Measurements from ENCODE around the gene VEGFB.
A peak's percentile ranks its signal among the peaks of the same experiment; 100 is the strongest.

The VEGFB gene

DNA sequence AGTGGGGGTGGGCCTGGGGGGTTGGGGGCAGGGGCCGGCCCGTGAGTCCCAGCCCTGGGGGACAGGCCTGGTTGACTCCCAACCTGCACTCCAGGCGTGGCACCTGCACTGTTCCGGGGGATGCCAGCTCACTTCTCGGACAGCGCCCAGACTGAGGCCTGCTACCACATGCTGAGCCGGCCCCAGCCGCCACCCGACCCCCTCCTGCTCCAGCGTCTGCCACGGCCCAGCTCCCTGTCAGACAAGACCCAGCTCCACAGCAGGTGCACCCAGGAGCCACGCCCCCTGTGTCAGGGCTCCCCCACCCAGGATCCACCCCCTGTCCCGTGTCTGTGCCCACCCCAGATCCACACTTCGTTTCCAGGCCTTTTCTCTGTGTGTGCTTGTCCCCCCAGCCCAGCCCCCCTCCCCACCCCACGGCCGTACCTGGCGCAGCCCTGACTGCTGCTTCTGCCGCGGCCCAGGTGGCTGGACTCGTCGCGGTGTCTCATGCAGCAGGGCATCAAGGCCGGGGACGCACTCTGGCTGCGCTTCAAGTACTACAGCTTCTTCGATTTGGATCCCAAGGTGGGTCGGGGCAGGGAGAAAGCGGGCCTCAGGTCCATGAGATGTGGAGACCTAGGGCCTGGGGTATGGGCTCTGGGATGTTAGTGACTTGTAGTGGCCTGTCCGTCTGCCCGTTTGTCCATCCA, 23.1 kb upstream of the VEGFB start:
- DNase-seq: no peak

DNA sequence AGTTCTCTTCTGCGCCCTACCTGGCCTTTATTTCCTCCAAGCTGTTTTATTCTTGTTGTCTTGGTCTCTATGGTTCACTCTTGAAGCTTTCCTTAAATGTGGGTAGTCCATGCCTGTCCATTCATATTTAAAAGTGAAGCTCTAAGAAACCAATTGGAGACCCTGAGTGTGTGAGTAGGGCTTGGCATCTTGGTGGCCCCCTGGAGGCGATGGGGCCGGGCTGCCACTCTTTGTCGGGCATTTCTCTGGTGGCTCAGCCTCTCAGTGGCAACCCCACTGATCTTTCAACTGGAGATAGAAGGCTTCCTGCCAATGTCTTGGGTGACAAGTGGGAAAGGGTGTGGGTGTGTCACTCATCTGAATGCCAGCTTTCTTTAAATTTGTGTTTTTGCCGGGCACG, 17.5 kb upstream of the VEGFB start:
- no peak for DNase-seq

DNA sequence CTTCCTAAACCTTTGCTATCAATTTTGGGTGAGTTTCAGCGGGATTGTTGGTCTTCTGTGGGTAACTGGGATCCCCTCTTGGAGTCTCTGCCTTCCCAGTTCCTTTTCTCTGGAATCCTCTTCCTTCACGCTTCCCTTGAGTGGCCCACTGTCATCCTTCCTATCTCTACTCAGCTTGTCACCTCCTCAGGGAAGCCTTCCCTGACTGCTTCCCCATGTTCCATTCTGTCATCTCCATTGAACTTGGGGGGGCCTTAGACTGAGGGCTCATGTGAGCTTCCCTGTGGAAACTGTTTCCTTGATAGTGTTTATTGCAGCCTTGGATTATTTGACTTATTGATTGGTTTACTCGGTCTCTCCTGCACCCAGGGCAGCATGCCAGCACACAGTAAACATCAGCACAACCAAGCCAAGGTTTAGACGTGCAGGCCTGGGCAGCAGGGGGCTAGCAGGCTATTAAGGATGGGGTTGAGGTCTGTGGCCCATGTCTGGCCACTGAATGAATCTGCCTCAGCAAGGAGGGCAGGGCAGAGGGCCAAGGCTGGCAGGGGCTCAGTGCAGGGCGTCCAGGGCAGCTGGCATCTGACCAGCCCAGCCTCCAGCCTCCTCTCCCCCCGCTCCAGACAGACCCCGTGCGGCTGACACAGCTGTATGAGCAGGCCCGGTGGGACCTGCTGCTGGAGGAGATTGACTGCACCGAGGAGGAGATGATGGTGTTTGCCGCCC, 15.6 kb upstream of the VEGFB start:
- DNase-seq: no peak

DNA sequence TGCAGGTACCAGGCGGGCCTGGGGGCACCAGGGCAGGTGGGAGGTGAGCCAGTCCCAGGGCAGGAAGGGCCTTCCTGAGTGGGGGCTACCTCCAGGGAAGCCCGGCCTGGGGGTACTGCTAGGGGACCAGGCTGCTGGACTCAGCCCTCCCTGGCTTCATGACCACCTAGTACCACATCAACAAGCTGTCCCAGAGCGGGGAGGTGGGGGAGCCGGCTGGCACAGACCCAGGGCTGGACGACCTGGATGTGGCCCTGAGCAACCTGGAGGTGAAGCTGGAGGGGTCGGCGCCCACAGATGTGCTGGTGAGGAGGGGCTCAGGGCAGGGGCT, 15.1 kb upstream of the VEGFB start:
- DNase-seq: no peak

DNA sequence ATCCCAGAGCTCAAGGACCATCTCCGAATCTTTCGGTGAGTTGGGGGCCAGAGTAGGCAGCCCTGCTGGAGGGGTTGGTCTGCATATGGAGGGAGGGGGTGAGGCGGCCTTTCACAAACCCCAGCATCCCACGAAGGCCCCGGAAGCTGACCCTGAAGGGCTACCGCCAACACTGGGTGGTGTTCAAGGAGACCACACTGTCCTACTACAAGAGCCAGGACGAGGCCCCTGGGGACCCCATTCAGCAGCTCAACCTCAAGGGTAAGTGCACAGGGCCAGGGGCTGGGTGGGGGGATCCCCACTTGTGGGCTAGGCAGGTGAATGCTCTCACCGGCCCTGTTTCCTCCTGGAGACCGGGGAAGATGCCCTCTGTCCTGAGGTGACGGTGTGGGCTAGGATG, 14.6 kb upstream of the VEGFB start:
- no peak for DNase-seq

DNA sequence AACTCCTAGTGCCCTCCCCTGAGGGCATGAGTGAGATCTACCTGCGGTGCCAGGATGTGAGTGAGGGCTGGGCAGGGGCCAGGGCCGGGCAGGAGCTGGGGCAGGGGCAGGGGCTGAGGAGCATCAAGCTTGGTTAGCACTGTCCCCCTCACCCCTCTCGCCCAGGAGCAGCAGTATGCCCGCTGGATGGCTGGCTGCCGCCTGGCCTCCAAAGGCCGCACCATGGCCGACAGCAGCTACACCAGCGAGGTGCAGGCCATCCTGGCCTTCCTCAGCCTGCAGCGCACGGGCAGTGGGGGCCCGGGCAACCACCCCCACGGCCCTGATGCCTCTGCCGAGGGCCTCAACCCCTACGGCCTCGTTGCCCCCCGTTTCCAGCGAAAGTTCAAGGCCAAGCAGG, 14.1 kb upstream of the VEGFB start:
- no peak for DNase-seq

DNA sequence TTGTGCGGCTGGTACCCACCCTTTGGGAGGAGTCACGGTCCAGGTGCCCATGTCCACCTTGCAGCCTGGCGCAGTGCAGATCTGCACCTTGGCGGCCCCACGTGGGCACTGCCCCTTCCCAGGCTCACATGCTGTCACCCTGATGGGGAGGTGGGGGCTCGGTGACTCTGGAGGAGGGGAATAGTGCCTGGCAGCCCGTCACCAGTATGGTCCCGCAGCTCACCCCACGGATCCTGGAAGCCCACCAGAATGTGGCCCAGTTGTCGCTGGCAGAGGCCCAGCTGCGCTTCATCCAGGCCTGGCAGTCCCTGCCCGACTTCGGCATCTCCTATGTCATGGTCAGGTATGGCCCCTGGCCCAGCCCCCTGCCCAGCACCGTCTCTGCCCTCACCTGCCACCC, 13.6 kb upstream of the VEGFB start:
- DNase-seq: no peak

DNA sequence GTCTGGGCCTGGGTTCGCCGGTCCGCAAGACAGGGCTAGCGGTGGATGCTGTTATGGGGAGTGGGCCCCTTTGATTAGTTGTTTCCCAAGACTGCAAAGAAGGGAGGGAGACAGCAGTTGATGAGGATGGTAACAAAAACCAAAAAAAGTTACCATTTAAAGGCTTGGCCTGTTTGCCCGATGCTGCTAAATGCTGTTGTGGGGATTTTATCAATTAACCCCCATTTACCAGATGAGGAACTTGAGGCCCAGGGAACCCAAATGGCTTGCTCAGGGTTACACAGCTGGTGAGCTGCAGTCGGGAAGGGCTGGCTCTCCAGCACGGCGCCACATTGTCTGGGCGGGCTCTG, 11.8 kb upstream of the VEGFB start:
- no peak for DNase-seq

DNA sequence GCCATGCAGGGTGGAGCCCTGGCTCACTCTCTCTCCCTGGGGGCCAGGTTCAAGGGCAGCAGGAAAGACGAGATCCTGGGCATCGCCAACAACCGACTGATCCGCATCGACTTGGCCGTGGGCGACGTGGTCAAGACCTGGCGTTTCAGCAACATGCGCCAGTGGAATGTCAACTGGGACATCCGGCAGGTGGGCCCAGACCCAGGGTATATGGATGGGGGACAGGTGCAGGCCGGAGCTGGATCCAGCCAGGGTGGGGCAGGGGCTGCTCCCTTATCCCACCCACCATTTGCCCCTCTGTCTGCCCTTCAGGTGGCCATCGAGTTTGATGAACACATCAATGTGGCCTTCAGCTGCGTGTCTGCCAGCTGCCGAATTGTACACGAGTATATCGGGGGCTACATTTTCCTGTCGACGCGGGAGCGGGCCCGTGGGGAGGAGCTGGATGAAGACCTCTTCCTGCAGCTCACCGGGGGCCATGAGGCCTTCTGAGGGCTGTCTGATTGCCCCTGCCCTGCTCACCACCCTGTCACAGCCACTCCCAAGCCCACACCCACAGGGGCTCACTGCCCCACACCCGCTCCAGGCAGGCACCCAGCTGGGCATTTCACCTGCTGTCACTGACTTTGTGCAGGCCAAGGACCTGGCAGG, 11.3 kb upstream of the VEGFB start:
- DNase-seq: no peak

DNA sequence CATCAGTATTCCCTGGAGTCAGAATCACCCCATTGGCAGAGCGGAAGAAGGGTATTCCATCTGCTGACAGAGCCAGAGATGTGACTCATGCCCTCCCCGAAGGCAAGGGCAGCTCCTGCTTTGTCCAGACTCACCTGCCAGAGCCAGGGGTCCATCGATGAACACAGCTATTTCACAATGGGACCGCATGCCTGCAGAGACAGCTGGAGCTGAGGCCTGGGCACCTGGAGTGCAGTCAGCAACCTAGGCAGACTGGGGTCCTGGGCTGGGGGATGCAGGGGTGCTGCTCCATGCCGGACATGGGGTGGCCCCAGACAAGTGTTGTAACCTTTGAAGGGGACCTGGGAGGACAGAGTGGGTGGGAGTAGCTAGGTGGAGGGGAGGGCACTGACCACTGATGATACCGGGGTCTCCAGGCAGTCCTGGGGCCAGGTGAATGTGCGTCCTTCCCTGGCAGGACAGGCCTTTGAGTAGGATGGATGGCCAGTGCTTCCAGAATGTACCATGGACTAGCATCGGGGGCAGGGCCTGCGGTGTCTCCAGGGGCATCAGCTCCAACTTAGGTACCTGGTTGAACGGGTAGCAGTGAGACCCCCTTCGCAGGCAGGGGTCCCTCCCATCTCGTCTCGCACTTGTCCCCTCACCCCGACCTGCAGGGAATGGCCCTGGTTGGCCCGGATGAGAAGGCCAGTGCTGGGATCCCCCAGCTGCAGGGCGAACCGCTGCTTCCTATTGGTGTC, 10.1 kb upstream of the VEGFB start:
- DNase-seq: no peak

DNA sequence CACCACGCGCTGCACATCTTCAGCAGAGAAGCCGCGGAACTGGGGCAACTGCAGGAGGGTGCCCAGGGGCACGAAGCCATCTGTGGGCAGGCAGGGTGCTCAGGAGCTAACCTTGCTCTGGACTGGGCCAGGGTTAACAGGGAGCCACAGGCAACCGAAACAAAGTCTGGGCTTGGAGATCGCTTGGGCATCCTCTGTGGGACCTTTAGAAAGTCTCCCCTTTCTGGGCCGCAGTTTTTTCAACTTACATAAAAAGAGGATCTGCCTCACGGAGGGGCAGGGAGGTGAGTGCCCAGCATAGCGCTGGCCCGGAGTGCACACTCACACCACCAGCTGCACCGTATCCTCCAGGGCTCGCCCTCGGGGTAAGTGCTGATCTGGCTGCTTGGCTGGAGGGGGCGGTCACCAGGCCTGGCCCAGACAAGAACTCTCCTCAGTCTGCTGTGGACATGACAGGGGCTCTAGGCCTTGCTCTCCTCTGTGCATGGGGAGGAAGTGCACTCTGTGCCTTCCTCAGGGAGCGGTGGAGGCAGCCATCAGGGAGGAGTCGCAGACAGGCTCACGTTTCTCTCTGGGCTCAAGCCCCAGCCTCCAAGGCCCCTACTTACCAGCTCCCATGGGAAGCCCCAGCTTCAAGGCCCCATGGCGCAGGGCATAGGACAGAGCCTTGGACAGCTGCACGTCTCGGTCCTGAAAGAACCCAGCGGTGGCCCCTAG, 9.3 kb upstream of the VEGFB start:
- DNase-seq: no peak

DNA sequence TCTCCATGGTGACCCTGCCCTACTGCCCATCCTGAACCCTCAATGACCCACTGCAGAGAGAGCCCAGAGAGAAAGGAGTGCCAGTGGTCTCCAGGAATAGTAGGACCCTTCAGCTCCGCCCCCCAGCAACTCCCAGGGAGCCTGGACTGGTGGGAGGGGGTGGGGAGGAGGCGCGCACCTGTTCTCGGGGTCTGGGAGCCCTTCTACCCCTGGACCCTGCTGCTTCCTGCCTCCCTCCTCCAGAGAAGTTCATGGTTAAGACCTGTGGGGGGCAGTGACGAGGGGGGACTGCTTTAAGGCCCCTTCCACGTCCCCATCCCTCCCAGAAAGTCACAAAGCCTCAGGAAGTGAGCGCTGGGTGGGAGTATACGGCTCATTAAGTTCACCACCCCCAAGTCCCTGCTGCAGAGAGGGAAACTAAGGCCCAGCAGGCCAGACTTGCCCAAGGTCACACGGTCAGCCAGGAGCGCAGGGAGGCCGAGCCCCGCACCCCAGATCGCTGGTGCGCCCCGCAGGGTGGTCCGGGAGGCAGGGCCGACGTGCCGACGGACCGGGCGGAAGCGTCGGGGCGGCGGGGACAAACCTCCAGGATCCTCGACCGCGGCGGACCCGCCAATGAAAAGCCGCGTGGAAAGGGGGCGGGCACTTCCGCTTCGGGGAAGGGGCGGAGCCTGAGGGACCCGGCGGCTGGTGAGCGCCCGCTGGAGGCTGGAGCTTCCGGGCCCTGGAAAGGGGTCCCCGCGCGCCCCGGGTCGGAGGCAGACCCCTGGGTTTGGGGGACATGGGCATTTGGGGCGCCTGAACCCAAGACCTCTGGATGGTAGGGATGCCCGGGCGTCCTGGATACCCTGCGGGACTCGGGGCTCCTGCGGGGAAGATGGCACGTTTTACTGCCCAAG, 8.5 kb upstream of the VEGFB start, which contains the start of the genes NUDT22 and TRPT1:
TSS of gene NUDT22 (plus strand) at position 667 of the 899 bp plus-strand sequence. CDS start 379 bp downstream, outside the sequence.
TSS of gene TRPT1 (minus strand) at position 579 of the 899 bp plus-strand sequence. CDS start at position 253, 326 bp downstream.
- peak in 1 of 2 experiments; percentile 31 for DNase-seq

DNA sequence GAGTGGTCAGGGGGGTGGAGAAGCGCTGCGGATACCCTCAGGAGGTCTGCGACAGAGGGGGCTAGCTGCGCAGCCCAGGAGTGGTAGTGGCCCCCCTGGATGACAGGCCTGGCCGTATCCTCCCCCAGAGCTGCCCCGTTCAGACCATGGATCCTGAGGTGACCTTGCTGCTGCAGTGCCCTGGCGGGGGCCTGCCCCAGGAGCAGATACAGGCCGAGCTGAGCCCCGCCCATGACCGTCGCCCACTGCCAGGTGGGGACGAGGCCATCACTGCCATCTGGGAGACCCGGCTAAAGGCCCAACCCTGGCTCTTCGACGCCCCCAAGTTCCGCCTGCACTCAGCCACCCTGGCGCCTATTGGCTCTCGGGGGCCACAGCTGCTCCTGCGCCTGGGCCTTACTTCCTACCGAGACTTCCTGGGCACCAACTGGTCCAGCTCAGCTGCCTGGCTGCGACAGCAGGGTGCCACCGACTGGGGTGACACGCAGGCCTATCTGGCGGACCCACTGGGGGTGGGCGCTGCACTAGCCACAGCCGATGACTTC, 7.8 kb upstream of the VEGFB start:
- DNase-seq: no peak

DNA sequence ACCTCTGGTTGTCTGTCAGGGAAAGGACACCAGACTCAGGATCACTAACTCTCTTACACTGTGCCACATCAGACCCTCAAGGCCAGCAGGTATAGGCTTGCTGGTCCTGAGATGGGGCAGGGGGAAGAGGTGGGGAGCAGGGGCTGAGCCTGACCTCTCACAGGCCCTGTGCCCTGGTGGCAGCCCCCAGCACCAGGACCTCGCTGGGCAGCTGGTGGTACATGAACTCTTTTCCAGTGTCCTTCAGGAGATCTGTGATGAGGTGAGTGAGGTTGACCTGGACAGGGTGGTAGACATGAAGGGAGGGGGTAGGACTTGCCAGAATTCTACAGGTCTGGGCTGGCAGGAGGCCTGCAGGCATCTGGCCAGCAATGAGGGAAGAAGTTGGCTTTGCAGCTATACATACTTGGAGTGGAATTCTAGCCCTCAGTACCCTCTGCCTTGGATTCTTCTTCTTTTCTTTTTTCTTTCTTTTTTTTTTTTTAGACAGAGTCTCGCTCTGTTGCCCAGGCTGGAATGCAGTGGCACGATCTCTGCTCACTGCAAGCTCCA, 6.9 kb upstream of the VEGFB start:
- DNase-seq: no peak

DNA sequence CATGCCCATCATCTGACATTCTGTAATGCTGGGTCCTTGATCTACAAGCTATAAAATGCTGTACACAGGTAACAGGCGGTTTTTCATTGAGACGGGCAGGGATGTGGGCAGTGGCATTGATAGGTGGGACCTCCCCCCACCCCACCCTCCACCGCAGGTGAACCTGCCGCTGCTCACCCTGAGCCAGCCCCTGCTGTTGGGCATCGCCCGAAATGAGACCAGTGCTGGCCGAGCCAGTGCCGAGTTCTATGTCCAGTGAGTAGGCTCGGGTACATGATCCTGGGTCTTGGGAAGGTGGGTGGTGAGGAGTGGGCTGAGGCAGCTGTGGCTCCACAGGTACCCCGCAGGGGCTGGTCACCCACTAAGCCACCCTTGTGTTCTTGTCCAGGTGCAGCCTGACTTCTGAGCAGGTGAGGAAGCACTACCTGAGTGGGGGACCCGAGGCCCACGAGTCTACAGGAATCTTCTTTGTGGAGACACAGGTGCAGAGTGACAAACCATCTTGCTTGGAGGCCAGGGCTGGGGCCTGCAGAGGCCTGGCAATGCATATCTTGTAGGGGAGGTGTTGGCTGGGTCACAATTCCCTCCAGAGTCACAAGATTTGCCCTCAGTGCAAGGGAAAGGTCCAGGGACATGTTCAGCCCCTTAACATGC, 5.2 kb upstream of the VEGFB start:
- no peak for DNase-seq

DNA sequence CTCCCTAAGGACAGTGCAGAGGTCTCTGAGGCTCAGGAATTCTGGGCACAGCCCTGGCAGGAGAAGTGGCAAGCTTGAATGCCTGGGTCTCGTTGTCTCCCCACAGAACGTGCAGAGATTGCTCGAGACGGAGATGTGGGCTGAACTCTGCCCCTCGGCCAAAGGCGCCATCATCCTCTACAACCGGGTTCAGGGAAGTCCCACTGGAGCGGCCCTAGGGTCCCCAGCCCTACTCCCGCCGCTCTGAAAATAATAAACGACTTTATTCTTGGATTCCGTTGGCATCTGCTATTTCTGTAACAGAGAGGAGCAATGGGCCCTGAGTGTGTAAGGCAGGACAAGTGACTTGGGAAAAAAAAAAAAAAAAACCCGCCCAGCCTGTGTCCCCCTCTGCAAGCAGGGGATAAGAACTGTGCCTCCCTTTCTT, 4.6 kb upstream of the VEGFB start:
- no peak for DNase-seq

DNA sequence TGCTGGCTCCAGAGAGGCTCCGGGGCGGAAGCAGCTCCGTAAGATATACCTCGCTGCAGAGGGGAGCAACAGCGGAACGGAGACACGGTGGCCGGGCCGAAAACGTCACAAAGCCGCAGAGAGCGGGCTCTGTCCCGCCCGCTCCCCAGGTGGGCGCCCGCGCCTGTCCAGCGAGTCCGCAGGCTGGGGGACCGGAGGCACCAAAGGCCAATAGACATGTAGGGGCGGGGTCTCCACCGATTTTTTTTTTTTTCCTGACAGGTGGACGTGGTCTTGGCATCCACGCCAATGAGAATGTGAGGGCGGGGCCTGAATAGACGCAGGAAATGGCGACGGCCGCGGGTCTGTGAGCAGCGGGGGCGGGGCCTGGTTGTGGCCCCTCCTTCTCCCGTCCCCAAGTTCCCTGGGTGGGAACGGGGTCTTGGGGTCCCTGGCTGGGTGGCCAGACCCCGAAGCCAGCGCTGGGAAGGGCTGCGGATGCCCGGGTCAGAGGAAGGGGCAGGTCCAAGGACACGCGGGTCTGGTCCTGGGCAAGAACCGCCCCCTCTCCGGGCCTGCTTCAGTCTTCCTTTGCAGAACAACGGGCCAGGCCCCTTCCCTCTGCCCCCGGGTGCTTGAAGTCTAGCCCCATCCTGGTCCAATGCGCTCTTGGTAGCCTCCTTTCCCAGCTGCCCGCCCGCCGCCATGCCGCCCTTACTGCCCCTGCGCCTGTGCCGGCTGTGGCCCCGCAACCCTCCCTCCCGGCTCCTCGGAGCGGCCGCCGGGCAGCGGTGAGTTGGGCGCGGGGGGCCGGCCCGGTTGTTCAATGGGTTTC, 4.0 kb upstream of the VEGFB start, which contains the start of gene DNAJC4:
TSS of gene DNAJC4 (plus strand) at position 378 of the 814 bp plus-strand sequence. CDS start at position 685, 307 bp downstream.
- DNase-seq: peak; percentile 82 to 95

DNA sequence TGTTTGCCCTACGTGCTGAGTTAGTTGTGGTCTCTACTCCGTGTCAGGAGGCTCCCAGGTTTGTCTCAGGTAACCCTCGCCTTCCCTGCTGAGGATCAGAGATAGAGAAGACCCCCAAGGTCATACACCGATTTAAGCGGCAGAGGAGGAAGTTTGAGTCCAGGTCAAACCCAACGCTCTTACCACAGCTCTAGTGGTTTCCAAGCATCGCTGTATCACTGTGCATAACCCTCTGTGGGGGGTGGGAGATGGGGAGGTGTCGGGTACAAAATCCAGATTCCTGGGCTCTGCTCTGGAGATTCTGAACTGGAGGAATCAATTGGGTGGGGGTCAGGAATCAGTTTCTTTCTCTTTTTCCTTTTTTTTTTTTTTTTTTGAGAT, 3.4 kb upstream of the VEGFB start:
- DNase-seq: no peak

DNA sequence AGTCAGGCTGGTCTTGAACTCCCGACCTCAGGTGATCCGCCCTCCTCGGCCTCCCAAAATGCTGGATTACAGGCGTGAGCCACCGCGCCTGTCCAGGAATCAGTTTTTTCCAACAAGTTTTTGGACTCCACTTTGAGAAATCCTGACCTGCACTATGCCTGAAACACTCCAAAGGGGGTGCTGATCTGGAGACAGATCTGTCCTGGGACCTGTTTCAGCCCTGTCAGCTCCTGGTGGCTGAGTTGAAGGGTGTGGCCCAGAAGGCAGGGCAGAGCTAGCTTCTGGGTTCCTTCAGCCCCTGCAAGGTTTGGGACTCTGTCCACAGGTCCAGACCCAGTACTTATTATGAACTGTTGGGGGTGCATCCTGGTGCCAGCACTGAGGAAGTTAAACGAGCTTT, 2.8 kb upstream of the VEGFB start:
- DNase-seq: no peak

All from cerebellar nuclear complex (tissue), 1 donor.